GM18858 (cell line): Measurements from ENCODE around the gene RAPGEF4.
"Not testable (repeated sequence)": the region's sequence is repeated elsewhere in the genome, so short reads cannot be mapped to it uniquely, and the experiment has no call there.

Experiments
- ATAC-seq: cut with Tn5 transposase; IDR thresholded peaks from one replicate; pipeline ENCODE4 v1.9.1; 2021; ENCODE audit not compliant: unreplicated experiment

The RAPGEF4 gene

DNA sequence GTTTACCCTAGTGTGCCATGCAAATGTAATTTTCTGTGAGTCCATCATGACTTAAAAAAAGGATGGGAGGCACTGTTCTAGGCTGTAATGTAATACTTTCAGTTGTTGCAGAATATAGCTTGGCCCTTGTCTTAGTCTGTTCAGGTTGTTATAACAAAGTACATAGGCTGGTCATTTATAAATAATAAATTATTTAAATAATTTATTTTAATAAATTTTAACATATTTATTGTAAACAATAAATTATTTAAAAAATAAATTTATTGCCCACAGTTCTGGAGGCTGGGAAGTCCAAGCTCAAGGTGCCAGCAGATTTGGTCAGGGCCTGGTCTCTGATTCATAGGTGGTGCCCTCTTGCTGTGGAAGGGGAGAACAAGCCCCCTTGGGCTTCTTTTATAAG, 35.2 kb downstream of the RAPGEF4 start:
- ATAC-seq, result no peak

- ATAC-seq, result no peak
These were observed 37.0 kb downstream of the RAPGEF4 start for GRCh38 chr2:172772633-172773032.

DNA sequence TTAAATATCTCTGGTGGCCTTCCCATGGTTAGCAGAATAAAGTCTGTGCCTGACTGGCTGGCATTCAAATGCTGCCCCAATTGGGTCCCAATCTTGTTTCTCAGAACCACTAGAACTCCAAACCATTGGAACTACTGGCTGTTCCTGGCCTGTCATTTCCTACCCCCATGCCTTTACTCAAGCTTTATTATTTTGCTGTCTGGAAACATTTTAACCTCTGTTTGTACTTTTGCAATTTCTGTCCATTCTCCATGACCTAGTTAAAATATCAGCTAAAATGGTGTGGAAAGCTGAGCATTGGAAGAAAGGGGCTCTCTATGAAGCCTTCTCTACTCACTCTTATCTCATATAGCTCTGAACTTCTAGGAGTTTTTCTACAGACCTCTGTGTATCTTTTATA, 38.7 kb downstream of the RAPGEF4 start:
- no peak for ATAC-seq

GRCh38 chr2:172775319-172775718, 39.7 kb downstream of the RAPGEF4 start:
- ATAC-seq, result no peak

GRCh38 chr2:172777431-172777830, 41.8 kb downstream of the RAPGEF4 start:
- no peak for ATAC-seq

DNA sequence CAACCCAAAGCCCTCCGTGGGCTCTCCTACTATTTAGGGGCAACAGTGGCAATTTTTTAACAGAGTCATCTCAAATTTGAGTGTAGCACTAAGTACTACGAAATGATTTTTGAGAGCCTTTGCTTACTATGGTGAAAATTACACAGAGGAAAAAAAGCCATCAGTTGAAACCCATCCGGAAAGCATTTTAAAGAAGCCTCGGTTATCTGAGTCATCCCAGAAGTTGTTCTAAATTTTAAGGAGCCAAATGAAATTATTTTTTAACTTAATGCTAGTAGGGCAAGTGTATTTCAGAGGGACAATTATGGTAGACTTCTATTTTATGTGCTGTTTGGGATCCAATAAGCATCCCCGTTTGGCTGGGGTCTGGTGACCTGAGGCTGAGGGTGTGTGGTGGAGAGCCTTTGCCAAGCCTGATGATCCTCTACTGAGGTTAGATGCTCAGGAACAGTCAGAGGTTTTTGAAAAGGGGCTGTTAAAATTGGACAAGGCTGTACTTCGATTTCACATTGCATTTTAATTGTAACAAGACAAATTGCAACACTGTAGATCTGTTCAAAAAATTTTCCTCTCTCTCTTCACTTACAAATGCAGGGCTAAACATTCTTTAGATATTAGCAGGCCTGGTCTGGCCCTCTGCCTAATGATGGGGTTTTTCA, 47.0 kb downstream of the RAPGEF4 start:
- no peak for ATAC-seq

GRCh38 chr2:172783165-172783898, 47.7 kb downstream of the RAPGEF4 start:
- no peak for ATAC-seq

DNA sequence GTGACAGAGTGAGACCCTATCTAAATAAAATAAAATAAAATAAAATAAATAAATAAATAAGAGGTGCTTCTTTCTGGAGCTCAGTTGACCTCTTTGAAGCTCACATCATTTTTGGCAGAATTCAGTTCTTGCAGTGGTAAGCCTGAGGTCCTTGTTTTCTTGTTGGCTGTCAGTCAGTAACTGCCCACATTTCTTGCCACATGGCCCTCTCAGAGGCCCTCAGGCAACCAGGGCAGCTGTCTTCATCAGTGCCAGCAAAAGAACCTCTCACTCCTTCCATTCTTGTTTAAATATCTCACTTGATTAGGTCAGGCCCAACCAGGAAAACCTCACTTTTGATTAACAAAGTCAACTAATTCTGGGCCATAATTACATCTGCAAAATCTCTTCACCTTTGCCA, 53.2 kb downstream of the RAPGEF4 start:
- no peak for ATAC-seq

GRCh38 chr2:172790404-172790803, 54.8 kb downstream of the RAPGEF4 start:
- no peak for ATAC-seq

- ATAC-seq, result no peak
These were observed 56.3 kb downstream of the RAPGEF4 start for GRCh38 chr2:172791953-172792352.

DNA sequence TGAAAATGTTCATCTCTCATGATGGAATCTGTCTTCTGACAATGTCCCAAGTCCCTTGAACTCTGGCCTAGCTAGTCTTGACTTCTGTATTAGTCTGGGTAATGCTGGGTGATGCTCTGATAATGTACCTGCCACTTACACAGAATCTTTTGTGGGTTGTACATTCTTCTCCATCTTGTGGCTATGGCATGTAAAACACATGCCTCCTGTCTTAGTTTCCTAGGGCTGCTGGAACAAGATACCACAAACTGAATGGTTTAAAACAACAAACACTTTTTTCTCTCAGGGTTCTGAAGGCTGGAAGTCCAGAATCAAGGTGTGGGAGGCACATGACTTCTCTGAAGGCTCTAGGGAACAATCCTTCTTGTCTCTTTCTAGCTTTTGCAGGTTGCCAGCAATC, 57.1 kb downstream of the RAPGEF4 start:
- no peak for ATAC-seq

GRCh38 chr2:172803308-172803707, 67.7 kb downstream of the RAPGEF4 start:
- not testable (repeated sequence) for ATAC-seq

- ATAC-seq, result no peak
These were observed 68.8 kb downstream of the RAPGEF4 start for GRCh38 chr2:172804423-172804822.

DNA sequence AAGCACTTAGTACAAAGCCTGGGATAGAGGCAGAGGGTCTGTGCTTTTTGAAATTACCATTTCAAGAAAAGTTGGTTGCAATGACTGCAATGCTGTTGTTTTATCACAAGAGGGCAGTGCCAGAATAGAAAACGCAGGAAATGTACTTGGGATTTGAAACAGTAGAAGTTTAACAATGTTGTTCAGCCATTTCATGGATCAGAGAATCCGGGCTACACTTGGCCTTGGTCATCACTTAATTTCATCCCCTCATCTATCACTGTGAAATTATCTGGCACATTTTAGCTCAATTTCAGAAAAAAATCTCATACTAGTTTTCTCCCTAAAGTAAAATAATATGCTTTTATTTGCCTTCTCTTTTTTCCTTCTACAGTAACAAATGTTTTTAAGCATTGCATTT, 70.8 kb downstream of the RAPGEF4 start:
- no peak for ATAC-seq

GRCh38 chr2:172806996-172807395, 71.4 kb downstream of the RAPGEF4 start:
- ATAC-seq, result no peak

DNA sequence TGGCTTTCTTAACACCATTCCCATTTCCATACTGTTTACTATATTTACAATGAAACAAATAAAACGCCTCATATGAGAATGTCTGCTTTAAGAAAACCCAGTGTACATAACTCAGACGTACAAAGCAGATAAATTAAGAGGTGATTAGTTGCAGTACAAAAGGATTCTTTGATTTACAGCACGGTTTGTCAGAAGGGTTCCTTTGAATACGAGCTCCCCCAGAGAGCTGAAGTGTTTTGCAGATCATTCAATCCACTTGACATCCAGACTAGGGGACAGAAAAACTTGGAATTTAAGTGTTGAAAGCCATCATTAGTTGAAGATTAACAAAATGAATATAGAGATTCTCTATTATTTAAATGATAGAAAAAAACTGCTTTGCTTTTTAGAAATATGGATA, 72.5 kb downstream of the RAPGEF4 start:
- ATAC-seq, result no peak

DNA sequence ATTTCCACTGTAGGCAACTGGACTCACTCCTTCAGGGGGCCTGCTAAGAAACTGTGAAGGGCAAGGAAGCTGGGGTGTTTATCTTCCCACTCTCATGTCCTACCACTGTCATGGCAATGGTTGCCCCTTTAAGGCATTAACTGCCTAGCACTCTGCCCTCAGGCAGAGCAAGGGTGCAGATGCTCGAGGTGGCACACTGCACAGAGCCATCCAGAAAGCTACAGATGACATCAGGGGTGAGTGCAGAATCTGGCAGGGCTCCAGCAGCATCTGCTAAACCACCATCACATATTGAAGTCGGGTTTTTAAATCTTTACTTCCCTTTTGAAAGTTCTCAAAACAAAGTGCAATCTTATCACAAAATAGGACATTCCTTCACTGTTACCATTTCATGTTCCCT, 75.4 kb downstream of the RAPGEF4 start:
- ATAC-seq, result no peak

DNA sequence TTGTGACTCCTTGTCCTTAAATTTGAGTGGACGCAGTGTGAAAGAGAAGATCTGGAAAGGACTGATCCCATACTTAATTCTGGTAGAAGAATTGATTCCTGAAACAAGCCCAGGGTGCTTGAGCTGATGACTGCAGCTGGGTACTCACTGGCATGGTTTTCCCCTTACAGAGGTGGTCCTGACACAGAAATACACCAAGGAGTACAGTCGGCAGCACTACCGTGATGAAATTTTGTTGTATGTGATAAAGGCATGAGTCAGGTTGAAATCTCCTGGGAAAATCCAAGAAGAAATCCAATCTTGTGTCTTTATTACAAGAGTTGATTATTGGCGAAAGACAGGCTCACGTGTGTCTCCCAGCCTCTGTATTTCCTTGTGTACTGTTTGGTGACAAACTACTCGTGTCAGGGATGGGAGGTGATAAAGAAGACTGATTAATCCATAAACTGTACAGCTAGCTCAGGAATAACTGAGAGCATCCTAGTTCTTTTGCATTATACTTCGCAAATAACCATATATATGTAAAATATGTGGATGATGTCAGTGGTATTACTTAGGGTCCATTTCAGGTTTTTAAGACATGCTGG, 76.6 kb downstream of the RAPGEF4 start:
- ATAC-seq, result no peak

DNA sequence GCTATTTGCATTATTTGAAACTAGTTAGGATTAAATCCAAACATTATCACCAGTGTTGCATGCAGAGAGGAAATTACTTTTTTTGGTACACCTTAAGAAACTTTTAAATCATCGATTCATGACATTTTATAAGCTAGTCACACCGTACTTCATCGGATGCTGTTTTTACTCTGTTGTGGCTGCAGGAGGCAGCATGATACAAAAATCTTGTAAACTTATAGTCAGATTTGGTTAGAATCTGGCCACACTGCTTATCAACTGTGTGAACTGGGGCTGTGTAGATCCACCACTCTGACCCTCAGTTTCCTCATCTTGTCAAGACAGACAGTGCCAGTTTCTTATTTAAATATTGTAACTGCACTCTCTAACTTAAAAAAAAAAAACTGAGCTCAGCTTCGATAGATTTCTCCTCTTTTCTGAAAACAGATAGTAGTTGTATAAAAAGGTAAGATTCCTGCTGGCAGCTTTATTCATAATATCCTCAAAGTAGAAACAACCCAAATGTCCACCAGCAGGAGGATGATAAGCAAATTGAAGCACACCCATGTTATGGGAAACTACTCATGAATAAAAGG, 77.8 kb downstream of the RAPGEF4 start:
- ATAC-seq, result no peak

DNA sequence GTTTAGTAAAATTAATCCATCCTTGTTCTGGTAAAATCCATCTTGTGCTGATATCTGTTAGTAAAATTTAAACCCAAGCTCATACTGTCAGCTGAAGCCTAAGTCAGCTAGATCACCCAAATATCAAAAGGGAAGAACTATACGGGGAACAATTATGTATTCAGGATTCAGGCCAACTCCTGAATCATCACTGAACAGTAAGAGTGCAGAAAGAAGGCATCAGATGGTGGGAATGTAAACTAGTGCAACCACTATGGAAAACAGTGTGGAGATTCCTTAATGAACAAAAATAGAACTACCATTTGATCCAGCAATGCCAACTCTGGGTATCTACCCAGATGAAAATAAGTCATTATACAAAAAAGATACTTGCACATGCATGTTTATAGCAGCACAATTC, 81.8 kb downstream of the RAPGEF4 start:
- no peak for ATAC-seq

- no peak for ATAC-seq
These were observed 84.3 kb downstream of the RAPGEF4 start for GRCh38 chr2:172819943-172820342.
